MM.1S (cell line): ENCODE results near the gene DYRK4.

Experiments
- CTCF ChIP-seq: fragments of 300-600 bp; sonication (generic); IDR thresholded peaks from 2 replicates; pipeline ENCODE4 v1.5.1; 2016; ENCODE audit warnings: antibody characterized with exemption, low read length, mixed read lengths
- EZH2 ChIP-seq: fragments of 300-600 bp; sonication (generic); optimal IDR thresholded peaks from 2 replicates; pipeline ENCODE3; 2017; ENCODE audit warnings: low read depth, mild to moderate bottlenecking, antibody characterized with exemption, low read length, mixed read lengths
- EZH2phosphoT487 ChIP-seq: fragments of 300-600 bp; sonication (generic); IDR thresholded peaks from 2 replicates; pipeline ENCODE4 v1.6.1; 2018; ENCODE audit warnings: antibody characterized with exemption, low read length

DNA sequence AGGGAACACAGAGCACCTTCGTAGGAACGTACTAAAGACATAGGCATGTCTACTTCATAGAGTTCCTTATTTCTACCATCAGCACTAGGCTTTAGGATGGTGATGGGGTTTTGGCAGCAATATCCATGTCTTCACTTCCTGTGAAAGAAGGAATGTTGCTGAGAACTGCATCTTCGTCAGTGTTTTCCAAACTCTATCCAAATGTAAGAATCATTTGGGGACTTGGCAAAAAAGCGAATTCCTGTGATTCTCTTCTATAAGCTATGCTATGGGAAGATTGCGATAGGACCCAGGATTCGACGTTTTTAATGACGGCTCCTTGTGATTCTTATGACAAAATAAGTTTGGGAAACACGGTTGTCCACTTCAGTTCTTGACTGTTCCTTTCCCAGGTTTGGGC is 47.1 kb downstream of the DYRK4 start:
- TF ChIP-seq CTCF (no peak), EZH2 (no peak), EZH2phosphoT487 (no peak)
